Testis (tissue), 2 donors: ENCODE data around the gene PTPRN2.

Experiments
- POLR2A ChIP-seq: fragments of 450-650 bp; IDR thresholded peaks from one replicate; pipeline ENCODE4 v1.6.1; 2017; ENCODE audit warnings: antibody characterized with exemption, mild to moderate bottlenecking, moderate library complexity
- TF ChIP-seq, protein P1 (sequence below), 3 experiments: fragments of 450-650 bp in 2 of 3; fragments of 200-600 bp in 1 of 3; sonication (generic) in 1 of 3; IDR thresholded peaks; one replicate each; pipeline ENCODE4 v1.5.1; 2016 to 2019; ENCODE audit warnings: antibody characterized with exemption in 3 of 3, mild to moderate bottlenecking in 2 of 3, moderate library complexity in 1 of 3

GRCh38 chr7:157762824-157763223, 824.8 kb downstream of the PTPRN2 start:
- TF ChIP-seq, protein P1, sequence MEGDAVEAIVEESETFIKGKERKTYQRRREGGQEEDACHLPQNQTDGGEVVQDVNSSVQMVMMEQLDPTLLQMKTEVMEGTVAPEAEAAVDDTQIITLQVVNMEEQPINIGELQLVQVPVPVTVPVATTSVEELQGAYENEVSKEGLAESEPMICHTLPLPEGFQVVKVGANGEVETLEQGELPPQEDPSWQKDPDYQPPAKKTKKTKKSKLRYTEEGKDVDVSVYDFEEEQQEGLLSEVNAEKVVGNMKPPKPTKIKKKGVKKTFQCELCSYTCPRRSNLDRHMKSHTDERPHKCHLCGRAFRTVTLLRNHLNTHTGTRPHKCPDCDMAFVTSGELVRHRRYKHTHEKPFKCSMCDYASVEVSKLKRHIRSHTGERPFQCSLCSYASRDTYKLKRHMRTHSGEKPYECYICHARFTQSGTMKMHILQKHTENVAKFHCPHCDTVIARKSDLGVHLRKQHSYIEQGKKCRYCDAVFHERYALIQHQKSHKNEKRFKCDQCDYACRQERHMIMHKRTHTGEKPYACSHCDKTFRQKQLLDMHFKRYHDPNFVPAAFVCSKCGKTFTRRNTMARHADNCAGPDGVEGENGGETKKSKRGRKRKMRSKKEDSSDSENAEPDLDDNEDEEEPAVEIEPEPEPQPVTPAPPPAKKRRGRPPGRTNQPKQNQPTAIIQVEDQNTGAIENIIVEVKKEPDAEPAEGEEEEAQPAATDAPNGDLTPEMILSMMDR (IDR thresholded peaks at IDR 0.05), result no peak
- TF ChIP-seq POLR2A, result no peak
